Activated CD8-positive, alpha-beta T cell treated with anti-CD3 and anti-CD28 coated beads, Interleukin-2, amount 10 ng/mL, durations not matched to agents 7 days and 5 days (primary cell): ENCODE results near the gene CYP26B1. TPM values are rescaled to one million over a fixed set of nuclear protein-coding genes. Genes with fewer than 3 reads are reported as not detected.

ENCODE experiments used
- ATAC-seq: fragments of 150-1000 bp; cut with Tn5 transposase; one replicate; pipeline ENCODE4 v1.10.0; 2021; ENCODE audit warnings: moderate library complexity
- CTCF ChIA-PET: fragments of 350-600 bp; sonication (Branson Sonifier 250); formaldehyde crosslinking; loops from one replicate; lab custom pipeline; 2021; ENCODE audit warnings: antibody characterized with exemption; lab: Charles Lee
- POLR2A ChIA-PET: fragments of 350-600 bp; sonication (Branson Sonifier 250); formaldehyde crosslinking; loops from one replicate; lab custom pipeline; 2021; ENCODE audit warnings: antibody characterized with exemption; lab: Charles Lee
- DNase-seq: peaks from one replicate; pipeline ENCODE4 v3.0.0-alpha.2; 2020
- H3K27ac Mint-ChIP-seq: one replicate; pipeline ENCODE4 v1.8.0; 2021; ENCODE audit warnings: mild to moderate bottlenecking, mixed read lengths
- H3K27me3 Mint-ChIP-seq: one replicate; pipeline ENCODE4 v1.8.0; 2021; ENCODE audit warnings: low read depth, mixed read lengths
- H3K36me3 Mint-ChIP-seq: one replicate; pipeline ENCODE4 v1.8.0; 2021; ENCODE audit warnings: low read depth, mixed read lengths
- H3K4me1 Mint-ChIP-seq: one replicate; pipeline ENCODE4 v1.8.0; 2021; ENCODE audit warnings: low read depth, mixed read lengths
- H3K4me3 Mint-ChIP-seq: one replicate; pipeline ENCODE4 v1.8.0; 2021; ENCODE audit warnings: mild to moderate bottlenecking, mixed read lengths
- H3K9me3 Mint-ChIP-seq: one replicate; pipeline ENCODE4 v1.8.0; 2022; ENCODE audit warnings: mixed read lengths; ENCODE audit not compliant: insufficient read depth
- total RNA-seq, 2 experiments: library from RNA; stranded (reverse); gene quantifications; one replicate each; pipeline ENCODE4 v1.2.3, GENCODE V29; 2021

Gene CYP26B1, protein sequence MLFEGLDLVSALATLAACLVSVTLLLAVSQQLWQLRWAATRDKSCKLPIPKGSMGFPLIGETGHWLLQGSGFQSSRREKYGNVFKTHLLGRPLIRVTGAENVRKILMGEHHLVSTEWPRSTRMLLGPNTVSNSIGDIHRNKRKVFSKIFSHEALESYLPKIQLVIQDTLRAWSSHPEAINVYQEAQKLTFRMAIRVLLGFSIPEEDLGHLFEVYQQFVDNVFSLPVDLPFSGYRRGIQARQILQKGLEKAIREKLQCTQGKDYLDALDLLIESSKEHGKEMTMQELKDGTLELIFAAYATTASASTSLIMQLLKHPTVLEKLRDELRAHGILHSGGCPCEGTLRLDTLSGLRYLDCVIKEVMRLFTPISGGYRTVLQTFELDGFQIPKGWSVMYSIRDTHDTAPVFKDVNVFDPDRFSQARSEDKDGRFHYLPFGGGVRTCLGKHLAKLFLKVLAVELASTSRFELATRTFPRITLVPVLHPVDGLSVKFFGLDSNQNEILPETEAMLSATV
- not detected for total RNA-seq

DNA sequence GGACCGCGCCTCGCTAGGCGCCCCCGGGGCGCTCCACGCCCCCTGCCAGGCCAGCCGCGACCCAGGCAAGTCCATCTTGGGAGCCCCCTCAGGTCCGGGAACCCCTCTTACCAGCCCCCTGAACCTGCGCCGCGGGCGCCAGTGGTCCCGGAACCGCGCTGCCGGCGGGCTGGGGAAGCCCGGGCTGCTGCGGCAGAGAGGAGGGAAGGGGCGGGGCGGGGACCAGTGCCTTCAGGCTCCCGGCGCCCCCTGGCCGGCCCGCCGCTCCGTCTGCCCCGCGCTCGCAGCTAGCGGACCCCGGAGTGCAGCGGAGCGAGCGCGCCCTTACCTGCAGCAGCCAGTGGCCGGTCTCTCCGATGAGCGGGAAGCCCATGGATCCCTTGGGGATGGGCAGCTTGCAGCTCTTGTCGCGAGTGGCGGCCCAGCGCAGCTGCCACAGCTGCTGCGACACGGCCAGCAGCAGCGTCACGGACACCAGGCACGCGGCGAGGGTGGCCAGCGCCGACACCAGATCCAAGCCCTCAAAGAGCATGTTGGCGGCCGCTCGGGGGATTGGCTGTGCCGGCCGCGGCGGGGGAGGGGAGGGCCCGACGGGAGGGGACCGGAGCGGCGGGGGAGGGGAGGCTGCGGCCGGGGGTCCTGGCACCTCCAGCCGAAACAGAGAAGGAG lies at the start of gene CYP26B1:
CYP26B1 (minus strand) TSS at position 560 of the 669 bp plus-strand sequence; CDS start at position 532, 28 bp downstream.
- peaks cover 7% of the 10 kb centered on the region for H3K36me3 Mint-ChIP-seq
- CTCF ChIA-PET, result interaction anchor here (3.9 kb wide), 1 partner anchor 224 kb away, joined by 35 read pairs; no protein-coding TSS in a partner anchor
- H3K4me1 Mint-ChIP-seq, result peaks cover 38% of the 10 kb centered on the region
- no peaks in the 10 kb centered on the region for H3K9me3 Mint-ChIP-seq
- POLR2A ChIA-PET, result no interaction called here
- H3K27me3 Mint-ChIP-seq, result peaks cover 76% of the 10 kb centered on the region
- H3K4me3 Mint-ChIP-seq, result peak within 1 kb of the TSS; percentile 35
- DNase-seq (peak; percentile 17), ATAC-seq (no peak)
- H3K27ac Mint-ChIP-seq, result peak within 1 kb of the TSS; percentile 64

DNA sequence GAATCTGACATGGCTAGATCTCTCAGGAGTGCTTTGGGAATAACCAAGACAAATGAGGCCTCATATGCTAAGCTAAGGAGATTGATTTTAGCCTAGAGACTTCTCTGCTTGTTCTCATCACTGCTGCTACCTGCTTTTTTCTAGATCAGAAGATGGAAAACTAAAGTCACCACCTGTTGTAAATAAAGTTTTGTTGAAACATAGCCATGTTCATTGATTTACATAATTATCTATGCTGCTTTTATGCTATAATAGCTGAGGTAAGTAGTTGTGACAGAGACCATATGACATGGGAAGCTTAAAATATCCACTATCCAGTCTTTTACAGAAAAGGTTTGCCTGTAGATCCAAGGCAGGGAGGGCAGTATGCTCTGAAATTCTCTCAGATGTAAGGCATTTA lies 46.1 kb upstream of the CYP26B1 start:
- ATAC-seq (no peak), DNase-seq (no peak)
- Mint-ChIP-seq H3K4me3 (no peak overlapping the region), H3K36me3 (no peaks in the 10 kb centered on the region), H3K27me3 (no peaks in the 10 kb centered on the region), H3K27ac (no peak overlapping the region), H3K4me1 (no peaks in the 10 kb centered on the region), H3K9me3 (no peaks in the 10 kb centered on the region)
- CTCF ChIA-PET, result no interaction called here
- POLR2A ChIA-PET, result interaction anchor here (0.6 kb wide), 1 partner anchor 61 kb away, joined by 6 read pairs; no protein-coding TSS in a partner anchor

DNA sequence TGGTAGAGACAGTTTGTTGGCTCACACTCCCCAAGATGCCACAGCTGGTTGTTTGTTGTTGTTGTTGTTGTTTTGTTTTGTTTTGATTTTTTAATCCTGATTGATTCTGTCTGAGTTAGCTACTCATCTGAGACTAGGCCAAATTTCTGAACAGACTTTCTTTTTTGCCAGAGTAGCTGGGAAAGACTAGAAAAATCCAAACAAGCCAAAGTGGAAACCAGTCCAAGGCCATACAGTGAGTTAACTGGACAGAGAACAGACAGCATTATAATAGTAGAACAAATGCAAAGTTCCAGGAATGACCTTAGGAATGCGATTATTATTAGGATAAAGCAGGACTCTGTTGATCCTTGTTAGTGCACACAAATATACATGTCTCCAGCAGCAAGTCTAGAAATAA lies 43.8 kb upstream of the CYP26B1 start:
- H3K4me1 Mint-ChIP-seq, result no peaks in the 10 kb centered on the region
- ChIA-PET CTCF (no interaction called here), POLR2A (no interaction called here)
- no peak overlapping the region for H3K27ac Mint-ChIP-seq
- no peaks in the 10 kb centered on the region for H3K27me3 Mint-ChIP-seq
- H3K9me3 Mint-ChIP-seq, result peaks cover 3% of the 10 kb centered on the region
- no peak for DNase-seq
- H3K36me3 Mint-ChIP-seq, result no peaks in the 10 kb centered on the region
- no peak for ATAC-seq
- no peak overlapping the region for H3K4me3 Mint-ChIP-seq

DNA sequence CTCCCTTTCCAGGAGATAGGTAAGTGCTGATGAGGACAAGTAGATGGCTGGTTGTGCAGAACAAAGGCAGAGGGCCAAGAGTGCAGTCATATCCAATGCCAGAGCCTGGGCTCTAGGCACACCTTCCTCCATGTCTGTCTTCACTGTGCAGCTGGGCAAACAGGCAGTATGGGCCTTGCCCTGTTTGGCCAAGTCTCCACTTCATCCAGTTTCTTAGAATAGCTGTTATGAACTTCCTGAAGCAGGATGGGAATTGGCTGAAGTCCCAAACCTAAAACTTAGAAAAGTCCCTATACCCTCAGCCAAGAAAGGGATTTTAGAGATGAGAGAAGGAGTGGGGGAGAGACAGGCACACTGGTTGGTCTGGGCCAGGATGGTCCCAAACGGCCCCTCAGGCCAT lies 37.5 kb upstream of the CYP26B1 start:
- ATAC-seq, result no peak
- H3K4me3 Mint-ChIP-seq, result no peak overlapping the region
- H3K27ac Mint-ChIP-seq, result no peak overlapping the region
- ChIA-PET CTCF (no interaction called here), POLR2A (no interaction called here)
- DNase-seq, result no peak
- H3K27me3 Mint-ChIP-seq, result no peaks in the 10 kb centered on the region
- H3K9me3 Mint-ChIP-seq, result peaks cover 3% of the 10 kb centered on the region
- no peaks in the 10 kb centered on the region for H3K4me1 Mint-ChIP-seq
- H3K36me3 Mint-ChIP-seq, result no peaks in the 10 kb centered on the region

- no peak overlapping the region for H3K27ac Mint-ChIP-seq
- DNase-seq (no peak), ATAC-seq (no peak)
- H3K4me1 Mint-ChIP-seq, result no peaks in the 10 kb centered on the region
- POLR2A ChIA-PET, result no interaction called here
- CTCF ChIA-PET, result no interaction called here
- H3K9me3 Mint-ChIP-seq, result peaks cover 3% of the 10 kb centered on the region
- no peaks in the 10 kb centered on the region for H3K27me3 Mint-ChIP-seq
- no peaks in the 10 kb centered on the region for H3K36me3 Mint-ChIP-seq
- no peak overlapping the region for H3K4me3 Mint-ChIP-seq
Measured at GRCh38 chr2:72183466-72183865, 35.8 kb upstream of the CYP26B1 start.

DNA sequence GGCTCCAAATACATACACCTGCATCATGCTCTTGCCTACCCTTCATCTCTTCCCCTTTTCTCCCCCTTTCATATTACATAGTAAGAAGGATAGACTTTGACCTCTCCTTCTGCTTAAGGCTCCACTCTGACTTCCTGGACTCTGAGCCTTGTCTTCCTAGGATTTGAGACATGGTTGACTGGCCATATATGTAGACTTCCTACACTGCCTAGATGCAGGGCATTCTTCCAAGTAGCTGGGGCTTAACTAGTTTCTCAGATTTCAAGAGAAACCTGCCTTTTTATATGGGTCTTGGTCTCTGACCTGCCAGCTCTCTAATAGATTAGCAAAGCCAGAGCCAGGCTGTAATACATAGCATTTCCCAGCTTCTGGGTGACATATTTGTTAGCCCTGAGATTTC lies 35.4 kb upstream of the CYP26B1 start:
- Mint-ChIP-seq H3K4me3 (no peak overlapping the region), H3K9me3 (peaks cover 3% of the 10 kb centered on the region), H3K27me3 (no peaks in the 10 kb centered on the region), H3K4me1 (no peaks in the 10 kb centered on the region), H3K27ac (no peak overlapping the region), H3K36me3 (no peaks in the 10 kb centered on the region)
- ChIA-PET POLR2A (no interaction called here), CTCF (no interaction called here)
- DNase-seq (no peak), ATAC-seq (no peak)

DNA sequence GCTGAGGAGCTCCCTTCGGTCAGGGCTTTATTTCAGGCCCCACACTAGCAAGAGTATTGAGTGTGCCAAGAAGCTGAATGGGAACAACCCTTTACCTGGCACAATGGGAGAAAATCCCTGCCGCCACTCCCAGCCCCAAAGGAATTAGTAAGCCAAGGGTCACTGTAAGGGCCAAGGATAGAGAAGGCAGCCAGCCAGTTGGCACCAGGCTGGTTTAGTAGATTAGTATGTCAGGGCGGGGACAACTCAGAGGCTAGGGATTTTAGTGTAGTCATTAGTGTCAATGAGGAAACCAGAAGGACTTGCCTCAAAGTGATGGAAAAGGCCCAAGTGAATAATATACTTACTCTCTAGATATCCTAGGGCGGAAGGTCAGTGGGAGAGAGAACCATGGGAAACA lies 34.9 kb upstream of the CYP26B1 start:
- no peak for DNase-seq
- no peak overlapping the region for H3K4me3 Mint-ChIP-seq
- peaks cover 3% of the 10 kb centered on the region for H3K9me3 Mint-ChIP-seq
- no peaks in the 10 kb centered on the region for H3K36me3 Mint-ChIP-seq
- no peak for ATAC-seq
- no peaks in the 10 kb centered on the region for H3K27me3 Mint-ChIP-seq
- H3K27ac Mint-ChIP-seq, result no peak overlapping the region
- CTCF ChIA-PET, result no interaction called here
- H3K4me1 Mint-ChIP-seq, result no peaks in the 10 kb centered on the region
- POLR2A ChIA-PET, result no interaction called here

GRCh38 chr2:72181616-72182015 lies 34.0 kb upstream of the CYP26B1 start:
- CTCF ChIA-PET, result no interaction called here

GRCh38 chr2:72180351-72180750 lies 32.7 kb upstream of the CYP26B1 start:
- ChIA-PET POLR2A (no interaction called here), CTCF (no interaction called here)
- DNase-seq, result no peak
- Mint-ChIP-seq H3K9me3 (no peaks in the 10 kb centered on the region), H3K27ac (no peak overlapping the region), H3K27me3 (no peaks in the 10 kb centered on the region), H3K4me3 (no peak overlapping the region), H3K4me1 (no peaks in the 10 kb centered on the region), H3K36me3 (no peaks in the 10 kb centered on the region)
- ATAC-seq, result no peak

More at GRCh38 chr2:72181616-72182015, 34.0 kb upstream of the CYP26B1 start:
- no peaks in the 10 kb centered on the region for H3K36me3 Mint-ChIP-seq
- H3K4me1 Mint-ChIP-seq, result no peaks in the 10 kb centered on the region
- H3K27me3 Mint-ChIP-seq, result no peaks in the 10 kb centered on the region
- H3K9me3 Mint-ChIP-seq, result peaks cover under 1% of the 10 kb centered on the region
- ATAC-seq, result no peak
- H3K4me3 Mint-ChIP-seq, result no peak overlapping the region
- POLR2A ChIA-PET, result no interaction called here
- no peak overlapping the region for H3K27ac Mint-ChIP-seq
- no peak for DNase-seq

DNA sequence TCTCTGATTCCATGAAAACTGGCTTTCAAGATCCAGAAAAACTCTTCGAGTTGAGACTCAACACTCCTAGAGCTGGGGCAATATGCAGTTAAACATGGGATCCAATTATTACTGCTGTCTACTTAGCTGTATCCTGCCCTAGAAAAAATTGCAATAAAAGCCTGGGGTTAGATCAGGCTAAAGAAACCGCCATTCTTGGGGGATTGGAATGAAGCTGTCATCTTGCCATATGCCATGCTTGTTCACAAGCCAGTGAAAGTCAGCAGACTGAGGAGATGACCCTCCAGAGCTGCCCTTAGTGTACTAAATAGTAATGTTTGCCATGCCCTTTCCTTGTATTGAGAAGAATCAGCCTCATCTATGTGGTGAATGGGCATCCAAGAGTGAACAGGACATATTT lies 30.9 kb upstream of the CYP26B1 start:
- Mint-ChIP-seq H3K36me3 (no peaks in the 10 kb centered on the region), H3K4me3 (no peak overlapping the region), H3K4me1 (no peaks in the 10 kb centered on the region), H3K9me3 (no peaks in the 10 kb centered on the region), H3K27me3 (no peaks in the 10 kb centered on the region), H3K27ac (no peak overlapping the region)
- no peak for DNase-seq
- no peak for ATAC-seq
- ChIA-PET POLR2A (no interaction called here), CTCF (no interaction called here)

DNA sequence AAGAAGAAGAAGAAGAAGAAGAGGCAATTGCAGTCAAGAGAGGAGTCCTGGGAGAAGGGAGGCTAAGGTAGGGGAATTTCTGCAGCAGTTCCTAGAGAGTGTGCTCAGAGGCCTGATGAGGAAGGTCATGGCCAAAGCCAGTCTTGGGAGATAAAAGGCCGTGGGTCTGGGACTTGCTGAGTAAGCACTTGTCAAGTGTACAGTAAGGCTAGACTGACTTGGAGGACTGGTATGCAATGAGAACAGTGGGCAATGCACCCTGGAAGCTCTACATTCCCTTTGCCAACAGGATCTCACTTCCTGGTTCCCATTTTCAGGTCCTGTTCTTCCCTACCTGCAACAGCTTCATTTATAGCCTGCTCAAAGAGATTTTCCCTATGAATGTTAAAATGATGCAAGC lies 28.6 kb upstream of the CYP26B1 start:
- H3K27ac Mint-ChIP-seq, result no peak overlapping the region
- ATAC-seq, result no peak
- CTCF ChIA-PET, result no interaction called here
- no peak overlapping the region for H3K4me3 Mint-ChIP-seq
- no peak for DNase-seq
- no peaks in the 10 kb centered on the region for H3K9me3 Mint-ChIP-seq
- no peaks in the 10 kb centered on the region for H3K27me3 Mint-ChIP-seq
- no peaks in the 10 kb centered on the region for H3K36me3 Mint-ChIP-seq
- POLR2A ChIA-PET, result no interaction called here
- peaks cover 4% of the 10 kb centered on the region for H3K4me1 Mint-ChIP-seq

DNA sequence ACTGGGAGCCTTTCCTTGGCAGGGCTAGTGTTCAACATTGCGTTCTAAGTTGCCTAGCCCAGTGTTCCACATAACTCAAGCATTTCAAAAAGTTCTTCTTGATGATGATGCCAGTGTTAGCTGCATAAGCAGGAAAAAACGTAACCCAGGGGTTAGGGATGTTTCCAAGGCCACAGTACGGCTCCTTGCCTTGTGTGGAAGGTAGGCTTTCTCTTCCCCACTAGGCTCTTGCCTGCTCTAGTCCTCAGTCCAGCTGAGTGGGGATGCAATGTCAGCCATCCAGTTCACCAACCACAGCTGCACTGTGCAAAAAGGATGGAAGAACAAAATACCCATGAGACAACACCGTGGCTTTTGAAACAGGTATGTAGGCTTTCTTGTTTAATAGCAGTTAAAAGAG lies 28.0 kb upstream of the CYP26B1 start:
- no peaks in the 10 kb centered on the region for H3K9me3 Mint-ChIP-seq
- ATAC-seq, result no peak
- H3K4me3 Mint-ChIP-seq, result no peak overlapping the region
- H3K27ac Mint-ChIP-seq, result no peak overlapping the region
- H3K36me3 Mint-ChIP-seq, result no peaks in the 10 kb centered on the region
- no peak for DNase-seq
- H3K27me3 Mint-ChIP-seq, result no peaks in the 10 kb centered on the region
- ChIA-PET CTCF (no interaction called here), POLR2A (no interaction called here)
- peaks cover 4% of the 10 kb centered on the region for H3K4me1 Mint-ChIP-seq
